ENCODE results near the gene LHX5. TPM values are rescaled to one million over a fixed set of nuclear protein-coding genes. Genes with fewer than 3 reads are reported as not detected.

LHX5 gene
- total RNA-seq, result not detected

GRCh38 chr12:113471619-113472171 lies at the start of gene LHX5:
LHX5 (minus strand) TSS chr12:113471871; CDS start chr12:113471498, 373 bp downstream.
- no peak for DNase-seq (ENCODE audit: low spot score)

DNA sequence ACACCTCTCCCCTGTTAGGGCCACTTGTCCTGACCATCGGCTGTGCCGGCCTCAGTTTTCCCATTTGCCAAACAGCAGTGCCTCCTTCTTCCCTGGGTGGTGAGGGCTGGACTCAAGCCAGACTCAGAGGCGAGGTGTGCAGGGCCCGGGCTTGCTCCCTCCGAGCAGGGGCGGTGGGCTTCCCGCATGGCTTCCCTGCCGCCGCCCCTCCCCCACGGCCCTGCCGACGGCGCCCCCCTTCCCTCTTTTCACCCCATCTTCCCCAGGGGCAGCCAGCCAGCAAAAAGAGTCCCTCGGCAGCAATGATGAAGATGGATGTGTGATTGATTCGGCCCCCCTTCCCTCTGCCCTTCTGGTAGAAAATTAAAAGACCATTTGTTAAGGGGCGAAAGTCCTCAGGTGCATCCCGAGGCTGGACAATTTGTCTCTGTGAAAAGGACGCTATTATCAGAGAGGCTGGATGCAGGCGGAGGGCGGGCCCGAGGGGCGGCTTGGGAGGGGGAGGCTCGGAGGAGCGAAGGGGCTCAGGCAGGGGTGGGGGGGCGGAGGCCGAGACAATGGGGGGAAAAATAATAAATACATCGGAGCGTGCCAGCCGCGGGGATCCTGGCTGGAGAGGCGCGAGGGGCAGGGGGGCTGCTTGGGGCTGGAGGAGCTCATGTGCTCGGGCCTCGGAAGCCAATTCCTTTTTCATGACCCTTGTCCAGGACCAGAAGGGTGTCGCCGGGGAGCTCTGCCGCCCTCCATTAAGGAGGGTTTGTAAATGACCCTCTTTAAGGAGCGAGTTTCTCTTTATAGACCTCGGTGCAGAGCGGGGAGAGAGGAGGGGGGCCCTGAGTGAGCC lies 48.0 kb upstream of the LHX5 start:
- H3K4me1 ChIP-seq, result peaks cover 0 to 12% of the 10 kb centered on the region in 2 donors
- H3K9me3 ChIP-seq, result peaks cover 0 to 4% of the 10 kb centered on the region in 2 donors
- no peaks in the 10 kb centered on the region for H3K36me3 ChIP-seq
- no peak overlapping the region for H3K4me3 ChIP-seq
- H3K27me3 ChIP-seq, result peaks cover 6 to 10% of the 10 kb centered on the region in 2 donors
- DNase-seq (ENCODE audit: low spot score), result no peak
- H3K27ac ChIP-seq, result no peak overlapping the region
- TF ChIP-seq, protein P1, sequence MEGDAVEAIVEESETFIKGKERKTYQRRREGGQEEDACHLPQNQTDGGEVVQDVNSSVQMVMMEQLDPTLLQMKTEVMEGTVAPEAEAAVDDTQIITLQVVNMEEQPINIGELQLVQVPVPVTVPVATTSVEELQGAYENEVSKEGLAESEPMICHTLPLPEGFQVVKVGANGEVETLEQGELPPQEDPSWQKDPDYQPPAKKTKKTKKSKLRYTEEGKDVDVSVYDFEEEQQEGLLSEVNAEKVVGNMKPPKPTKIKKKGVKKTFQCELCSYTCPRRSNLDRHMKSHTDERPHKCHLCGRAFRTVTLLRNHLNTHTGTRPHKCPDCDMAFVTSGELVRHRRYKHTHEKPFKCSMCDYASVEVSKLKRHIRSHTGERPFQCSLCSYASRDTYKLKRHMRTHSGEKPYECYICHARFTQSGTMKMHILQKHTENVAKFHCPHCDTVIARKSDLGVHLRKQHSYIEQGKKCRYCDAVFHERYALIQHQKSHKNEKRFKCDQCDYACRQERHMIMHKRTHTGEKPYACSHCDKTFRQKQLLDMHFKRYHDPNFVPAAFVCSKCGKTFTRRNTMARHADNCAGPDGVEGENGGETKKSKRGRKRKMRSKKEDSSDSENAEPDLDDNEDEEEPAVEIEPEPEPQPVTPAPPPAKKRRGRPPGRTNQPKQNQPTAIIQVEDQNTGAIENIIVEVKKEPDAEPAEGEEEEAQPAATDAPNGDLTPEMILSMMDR (IDR thresholded peaks at IDR 0.05), result no peak

More at GRCh38 chr12:113471619-113472171, at the start of gene LHX5:
- H3K4me3 ChIP-seq, result no peak within 1 kb of the TSS
- no peak within 1 kb of the TSS for H3K27ac ChIP-seq
- H3K36me3 ChIP-seq, result no peaks in the 10 kb centered on the region
- no peaks in the 10 kb centered on the region for H3K9me3 ChIP-seq
- TF ChIP-seq, protein P1 (IDR thresholded peaks at IDR 0.05), result no peak
- H3K4me1 ChIP-seq, result peaks cover 0 to 19% of the 10 kb centered on the region in 2 donors
- H3K27me3 ChIP-seq, result peaks cover 34 to 59% of the 10 kb centered on the region in 2 donors

GRCh38 chr12:113515082-113515856 lies 43.6 kb upstream of the LHX5 start:
- TF ChIP-seq, protein P1 (IDR thresholded peaks at IDR 0.05), result no peak
- H3K27ac ChIP-seq, result no peak overlapping the region
- no peak overlapping the region for H3K4me3 ChIP-seq
- H3K9me3 ChIP-seq, result peaks cover 0 to 4% of the 10 kb centered on the region in 2 donors
- H3K27me3 ChIP-seq, result peaks cover 6 to 10% of the 10 kb centered on the region in 2 donors
- no peak for DNase-seq (ENCODE audit: low spot score)
- H3K4me1 ChIP-seq, result peaks cover 0 to 12% of the 10 kb centered on the region in 2 donors
- H3K36me3 ChIP-seq, result no peaks in the 10 kb centered on the region

DNA sequence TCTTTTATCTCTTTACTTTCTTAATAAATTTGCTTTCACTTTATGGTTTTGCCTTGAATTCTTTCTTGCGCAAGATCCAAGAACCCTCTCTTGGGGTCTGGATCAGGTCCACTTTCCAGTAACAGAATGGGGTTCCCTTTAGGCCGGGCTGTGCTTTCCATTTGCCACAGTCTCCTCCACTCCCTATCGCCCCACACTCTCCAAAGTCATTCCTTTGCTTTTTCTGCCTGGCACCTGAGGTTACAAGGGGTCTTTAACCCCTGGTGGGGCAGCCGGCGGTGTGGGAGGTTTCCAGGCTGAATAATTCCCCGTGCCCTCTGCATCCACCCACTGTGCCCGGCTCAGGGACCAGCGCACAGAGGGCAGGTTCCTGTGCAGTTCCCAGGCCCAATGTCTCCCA lies 42.9 kb upstream of the LHX5 start:
- Histone ChIP-seq H3K27me3 (peaks cover 3% of the 10 kb centered on the region in 2 donors), H3K36me3 (no peaks in the 10 kb centered on the region), H3K27ac (no peak overlapping the region), H3K4me3 (no peak overlapping the region), H3K4me1 (peaks cover 0 to 7% of the 10 kb centered on the region in 2 donors), H3K9me3 (peaks cover 0 to 4% of the 10 kb centered on the region in 2 donors)
- DNase-seq (ENCODE audit: low spot score), result no peak
- TF ChIP-seq, protein P1 (IDR thresholded peaks at IDR 0.05), result no peak

GRCh38 chr12:113512568-113512967 lies 40.9 kb upstream of the LHX5 start:
- Histone ChIP-seq H3K36me3 (no peaks in the 10 kb centered on the region), H3K27me3 (no peaks in the 10 kb centered on the region), H3K27ac (no peak overlapping the region), H3K4me1 (peaks cover 0 to 4% of the 10 kb centered on the region in 2 donors), H3K4me3 (no peak overlapping the region), H3K9me3 (peaks cover 0 to 4% of the 10 kb centered on the region in 2 donors)
- DNase-seq (ENCODE audit: low spot score), result no peak
- TF ChIP-seq, protein P1 (IDR thresholded peaks at IDR 0.05), result no peak

All from right atrium auricular region (tissue), 2 donors.